Measurements from ENCODE around the gene CNTN5. TPM values are rescaled to one million over a fixed set of nuclear protein-coding genes. Genes with fewer than 3 reads are reported as not detected.

The CNTN5 gene
- total RNA-seq, 1 donor from 2014 or later, result not detected

DNA sequence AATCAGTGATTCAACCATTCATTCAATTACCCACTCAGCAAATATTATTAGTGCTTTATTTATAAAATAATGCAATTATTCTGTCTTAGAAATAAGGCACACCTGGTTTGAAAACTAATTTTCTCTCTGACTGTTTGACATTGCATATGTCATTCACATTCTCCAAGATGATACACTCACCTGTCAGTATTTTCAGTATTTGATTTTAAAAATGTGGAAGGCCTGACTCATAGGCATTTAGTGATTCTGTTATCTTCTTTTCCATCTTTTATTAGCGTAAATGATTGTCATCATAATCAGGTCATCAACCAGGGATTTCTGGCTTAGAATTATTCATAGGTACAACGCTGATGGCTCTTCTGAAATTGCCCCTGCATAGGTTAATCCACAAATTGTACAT lies 480.9 kb downstream of the CNTN5 start:
- DNase-seq (ENCODE audit: low read depth), result no peak

- peak; percentile 52 for DNase-seq (ENCODE audit: low read depth)
Observed at GRCh38 chr11:99505316-99505715, 484.6 kb downstream of the CNTN5 start.

DNA sequence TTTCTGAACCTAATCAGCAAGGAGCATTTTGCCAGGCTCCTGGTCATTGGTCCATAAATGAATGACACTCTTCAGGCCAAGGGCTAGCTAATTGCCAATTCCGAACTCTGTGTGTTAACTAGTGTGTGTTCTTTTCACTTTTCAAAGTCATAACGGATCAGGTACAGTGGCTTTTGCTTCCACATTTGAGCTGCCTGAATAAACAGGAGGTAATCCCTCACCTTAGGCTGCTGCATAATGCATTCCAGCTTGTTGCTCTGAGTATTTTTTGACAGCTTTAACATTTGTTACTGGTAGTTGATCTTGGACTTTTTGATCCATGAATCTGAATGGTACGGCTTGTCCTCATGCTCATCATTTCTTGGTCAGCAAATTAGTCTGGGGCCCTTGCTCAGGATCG lies 485.1 kb downstream of the CNTN5 start:
- DNase-seq (ENCODE audit: low read depth), result no peak

GRCh38 chr11:99509863-99510262 lies 489.1 kb downstream of the CNTN5 start:
- DNase-seq (ENCODE audit: low read depth), result no peak

- DNase-seq (ENCODE audit: low read depth), result no peak
Observed at GRCh38 chr11:99513368-99513767, 492.6 kb downstream of the CNTN5 start.

DNA sequence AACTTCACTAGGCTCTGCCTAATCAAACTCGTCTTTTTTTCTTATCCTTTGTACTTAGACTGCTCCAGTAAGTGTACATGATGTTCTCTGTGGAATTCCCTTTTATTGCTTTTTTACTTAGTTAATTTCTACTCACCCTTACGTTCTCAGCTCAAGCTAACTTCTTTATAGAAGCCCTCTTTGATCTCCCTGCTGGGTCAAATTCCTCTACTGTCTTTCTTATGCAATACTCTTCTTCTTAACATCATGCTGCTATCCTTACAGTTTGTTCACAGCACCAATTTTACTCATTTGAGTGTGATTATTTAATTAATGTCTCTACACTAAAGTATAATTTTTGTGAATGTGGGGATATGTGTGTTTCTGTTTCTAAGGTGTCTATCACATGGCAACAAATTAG lies 498.3 kb downstream of the CNTN5 start:
- DNase-seq (ENCODE audit: low read depth), result no peak

DNA sequence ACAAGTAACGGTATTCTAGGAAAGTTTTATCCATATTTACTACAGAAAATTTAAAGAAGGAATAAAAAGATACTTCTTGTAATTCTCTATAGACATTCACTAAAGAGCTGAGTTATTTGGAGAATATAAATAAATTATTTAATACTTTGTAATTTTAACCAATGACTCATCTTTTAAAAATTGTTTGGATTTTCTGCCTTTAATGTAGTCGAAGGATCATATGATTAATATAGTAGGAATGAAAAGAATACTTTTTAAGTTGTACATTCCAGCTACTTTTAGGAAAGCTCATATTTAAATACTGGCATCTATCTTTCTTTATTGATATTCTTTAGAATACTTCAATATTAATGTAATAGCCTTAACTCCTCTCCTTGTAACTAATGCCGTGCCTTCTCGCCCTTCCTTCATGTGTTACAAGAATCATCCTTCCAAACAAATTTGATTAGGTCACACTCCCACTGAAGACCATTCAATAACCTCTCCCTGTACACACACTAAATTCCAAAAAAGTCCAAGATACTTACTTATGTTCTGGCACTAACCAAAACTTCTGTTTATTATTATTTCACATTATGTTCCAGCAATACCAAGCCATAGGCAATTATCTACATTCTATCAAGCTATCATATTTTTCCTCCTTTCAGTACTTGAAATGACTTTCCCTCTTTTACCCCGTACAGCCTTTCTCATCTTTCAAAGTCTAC lies 501.9 kb downstream of the CNTN5 start:
- no peak for DNase-seq (ENCODE audit: low read depth)

DNA sequence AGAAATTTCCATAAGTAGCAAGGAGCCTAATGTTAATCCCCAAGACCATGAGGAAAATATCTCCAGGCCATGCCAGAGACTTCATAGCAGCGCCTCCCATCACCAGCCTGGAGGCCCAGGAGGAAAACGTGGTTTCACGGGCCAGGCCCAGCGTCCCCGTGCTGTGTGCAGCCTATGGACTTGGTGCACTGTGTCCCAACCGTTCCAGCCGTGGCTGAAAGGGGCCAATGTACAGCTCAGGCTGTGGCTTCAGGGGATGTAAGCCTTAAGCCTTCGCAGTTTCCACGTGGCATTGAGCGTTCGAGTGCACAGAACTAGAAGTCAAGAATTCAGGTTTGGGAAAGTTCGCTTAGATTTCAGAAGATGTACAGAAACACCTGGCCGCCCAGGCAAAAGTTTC lies 510.7 kb downstream of the CNTN5 start:
- DNase-seq (ENCODE audit: low read depth), result no peak

DNA sequence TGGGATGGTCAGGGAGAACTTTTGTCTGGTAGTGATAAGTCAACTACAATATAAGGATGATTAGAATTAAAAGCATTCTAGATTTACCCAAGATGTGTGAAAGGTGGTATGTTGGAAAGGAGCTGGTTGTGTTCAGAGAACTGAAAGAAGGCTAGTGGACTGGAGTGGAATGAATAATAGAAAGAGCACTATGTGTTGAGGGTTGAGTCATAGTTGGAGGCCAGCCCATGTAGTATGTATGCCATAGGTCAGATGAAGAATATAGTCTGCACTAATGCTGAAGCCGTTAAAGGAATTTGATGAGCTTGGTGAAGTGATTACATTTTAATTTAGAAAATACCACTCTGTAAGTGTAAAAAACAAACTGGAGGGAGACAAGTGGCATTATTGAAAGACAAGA lies 514.1 kb downstream of the CNTN5 start:
- DNase-seq (ENCODE audit: low read depth), result no peak

- DNase-seq (ENCODE audit: low read depth), result no peak
Observed at GRCh38 chr11:99535406-99535805, 514.7 kb downstream of the CNTN5 start.

GRCh38 chr11:99535819-99536218 lies 515.1 kb downstream of the CNTN5 start:
- DNase-seq (ENCODE audit: low read depth), result no peak

DNA sequence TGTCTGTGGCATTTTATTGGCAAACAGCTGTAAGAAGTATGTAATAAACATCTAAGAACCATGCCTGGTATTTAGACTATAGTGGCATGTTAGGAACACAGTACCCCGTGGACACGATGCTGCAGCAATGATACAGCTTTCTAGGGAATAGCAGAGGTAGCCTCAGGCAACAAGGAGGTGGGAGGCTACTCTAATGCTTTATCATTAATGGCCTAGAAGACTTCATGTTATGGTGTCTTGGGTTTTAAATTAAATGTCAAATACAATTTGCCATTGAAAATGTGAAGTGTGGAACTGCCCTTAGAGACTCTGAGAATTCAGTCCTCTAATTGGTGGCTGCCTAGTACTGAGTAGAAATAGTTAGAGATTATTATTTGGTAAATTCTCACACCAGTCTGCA lies 516.9 kb downstream of the CNTN5 start:
- DNase-seq (ENCODE audit: low read depth), result no peak

DNA sequence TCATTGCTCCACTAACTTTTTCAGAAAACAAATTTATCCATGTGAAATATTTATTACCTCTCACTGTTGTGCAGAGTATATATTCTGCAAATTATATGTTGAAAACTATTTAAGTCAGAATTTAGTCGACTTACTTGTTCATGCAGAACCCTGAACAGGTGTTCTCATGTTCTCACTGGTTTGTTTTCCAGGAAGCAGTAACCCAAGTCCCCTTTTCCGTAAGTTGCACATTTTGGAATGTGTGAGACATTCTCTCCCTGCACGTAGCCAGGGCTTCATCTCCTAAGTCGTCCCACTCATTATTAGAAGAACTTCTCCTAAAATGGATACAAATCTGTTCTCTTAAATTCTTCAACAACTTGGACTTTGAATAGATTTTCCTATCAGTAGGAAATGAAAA lies 524.9 kb downstream of the CNTN5 start:
- no peak for DNase-seq (ENCODE audit: low read depth)

DNA sequence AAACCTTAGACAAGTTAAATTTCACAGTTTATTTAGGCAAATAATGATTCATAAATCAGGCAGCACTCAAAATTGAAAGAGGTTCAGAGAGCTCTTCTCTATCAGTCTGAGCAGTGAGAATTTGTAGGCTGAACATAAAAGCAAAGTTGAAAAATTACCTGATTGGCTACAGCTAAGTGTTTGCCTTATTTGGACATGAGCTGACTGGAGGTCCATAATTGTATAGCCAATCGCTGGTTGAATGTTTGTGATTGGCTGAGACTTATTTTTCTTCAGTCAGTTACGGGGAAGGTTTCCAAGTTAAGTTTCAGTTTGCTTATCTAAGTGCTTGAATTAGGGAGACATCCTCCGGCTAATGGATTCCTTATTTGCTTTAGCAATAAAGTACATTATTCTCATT lies 527.5 kb downstream of the CNTN5 start:
- no peak for DNase-seq (ENCODE audit: low read depth)

DNA sequence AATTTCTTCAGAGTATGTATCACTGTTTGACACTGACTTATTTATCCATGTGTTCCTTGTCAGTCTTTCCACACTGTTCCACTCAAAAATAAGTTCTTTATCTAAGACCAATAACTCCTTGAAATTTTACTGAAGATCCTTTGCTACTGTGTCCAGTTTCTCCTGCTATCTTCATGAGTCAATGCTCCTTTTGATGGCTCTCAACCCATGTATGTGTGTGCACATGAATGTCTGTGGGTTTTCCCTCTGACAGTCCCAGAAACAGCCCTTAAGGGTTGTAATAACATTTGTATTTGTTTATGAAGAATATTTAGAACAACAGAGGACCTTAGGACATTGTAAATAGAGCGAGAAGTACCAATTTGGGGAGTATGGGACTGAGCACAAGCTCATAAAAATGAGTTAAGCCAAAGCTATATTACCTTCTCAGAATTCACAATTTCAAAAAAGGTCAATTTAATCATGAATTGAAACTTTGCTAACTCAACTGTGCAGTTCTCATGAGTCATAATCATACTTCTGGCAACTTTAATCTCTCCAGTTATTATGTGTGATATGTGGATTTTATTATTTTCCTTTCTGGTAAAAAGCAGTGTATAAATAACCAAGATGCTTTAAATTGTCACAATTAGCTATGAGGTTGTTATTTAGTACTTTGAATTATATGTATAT lies 533.6 kb downstream of the CNTN5 start:
- DNase-seq (ENCODE audit: low read depth), result no peak

GRCh38 chr11:99555486-99555885 lies 534.7 kb downstream of the CNTN5 start:
- no peak for DNase-seq (ENCODE audit: low read depth)

DNA sequence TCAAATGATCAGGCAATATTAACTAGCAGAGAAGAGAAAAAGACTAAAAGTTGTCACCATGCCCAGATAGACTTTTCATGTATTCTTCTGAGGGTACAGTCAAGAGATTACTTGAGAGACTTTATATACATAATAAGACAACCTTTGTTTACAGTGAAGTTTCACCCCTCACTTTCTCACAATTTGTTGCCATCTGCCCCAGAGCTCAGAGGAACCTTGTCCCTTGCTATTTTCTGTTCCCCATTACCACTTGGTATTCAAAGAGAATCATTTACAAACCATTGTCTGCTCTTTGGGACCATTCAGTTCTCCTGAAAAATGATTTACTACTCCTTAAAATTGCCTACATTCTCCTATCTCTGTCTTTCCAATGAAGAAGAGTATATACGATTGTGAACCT lies 544.6 kb downstream of the CNTN5 start:
- no peak for DNase-seq (ENCODE audit: low read depth)

- DNase-seq (ENCODE audit: low read depth), result no peak
Observed at GRCh38 chr11:99567334-99567956, 546.7 kb downstream of the CNTN5 start.

DNA sequence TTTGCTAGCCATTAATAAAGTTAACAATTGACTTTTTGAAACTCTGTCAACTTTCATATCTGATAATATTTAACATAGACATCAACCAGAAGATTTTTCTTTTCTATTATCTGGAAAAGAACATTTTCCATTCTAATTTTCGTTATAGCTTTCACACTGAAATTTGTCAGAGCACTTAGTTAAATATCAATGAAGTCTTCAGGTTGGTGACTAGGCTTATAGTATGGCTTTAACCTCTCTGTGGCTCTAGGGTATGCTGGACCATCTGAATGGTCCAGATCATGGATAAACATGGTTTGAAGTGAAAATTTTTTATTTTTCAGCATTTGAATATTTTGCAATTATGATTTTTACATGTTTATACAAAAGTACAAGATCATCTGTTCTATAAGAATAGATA lies 548.1 kb downstream of the CNTN5 start:
- DNase-seq (ENCODE audit: low read depth), result no peak

- DNase-seq (ENCODE audit: low read depth), result no peak
Observed at GRCh38 chr11:99571094-99571493, 550.3 kb downstream of the CNTN5 start.

DNA sequence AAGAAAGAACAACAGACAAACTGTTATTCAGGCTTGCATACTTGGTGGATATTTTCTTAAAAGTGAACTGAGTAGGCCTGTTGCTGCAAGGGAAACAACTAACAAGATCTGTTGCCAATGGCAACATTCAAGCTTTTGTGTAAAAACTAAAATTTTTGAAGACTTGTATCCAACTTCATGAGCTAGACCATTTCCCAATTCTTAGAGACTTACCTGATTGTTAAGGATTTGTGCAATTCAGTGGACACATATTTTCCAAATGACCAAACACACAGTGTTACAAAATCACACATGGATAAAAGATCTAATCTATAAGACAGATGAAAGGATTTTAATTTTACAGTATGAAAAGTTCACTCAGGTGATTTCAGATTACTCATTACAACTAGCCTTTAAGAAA lies 564.1 kb downstream of the CNTN5 start:
- DNase-seq (ENCODE audit: low read depth), result no peak

GRCh38 chr11:99585606-99586005 lies 564.9 kb downstream of the CNTN5 start:
- DNase-seq (ENCODE audit: low read depth), result no peak

DNA sequence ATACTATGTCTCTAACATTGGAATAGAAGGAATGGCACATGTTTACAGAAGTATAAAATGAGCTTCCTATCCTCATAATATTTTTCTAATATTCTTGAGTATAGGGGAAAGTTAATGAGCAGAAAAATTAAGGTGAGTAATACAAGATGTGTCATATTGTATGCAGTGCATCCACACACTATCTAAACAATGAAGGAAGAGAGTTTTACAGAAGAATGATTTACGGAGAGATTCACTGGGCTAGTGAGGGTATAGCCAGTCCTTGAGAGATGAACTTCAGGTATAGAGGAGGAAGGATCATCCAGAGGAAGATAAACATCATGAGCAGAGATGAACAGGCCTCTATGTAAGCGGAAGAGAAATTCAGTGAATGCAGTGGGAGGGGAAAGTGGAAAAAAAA lies 569.0 kb downstream of the CNTN5 start:
- DNase-seq (ENCODE audit: low read depth), result no peak
